NCI-H2029 (cell line): ENCODE data around the gene RAB30.

Experiments used
- DNase-seq: peaks from one replicate; lab custom pipeline; 2025; lab: John Stamatoyannopoulos, UW

Gene RAB30

DNA sequence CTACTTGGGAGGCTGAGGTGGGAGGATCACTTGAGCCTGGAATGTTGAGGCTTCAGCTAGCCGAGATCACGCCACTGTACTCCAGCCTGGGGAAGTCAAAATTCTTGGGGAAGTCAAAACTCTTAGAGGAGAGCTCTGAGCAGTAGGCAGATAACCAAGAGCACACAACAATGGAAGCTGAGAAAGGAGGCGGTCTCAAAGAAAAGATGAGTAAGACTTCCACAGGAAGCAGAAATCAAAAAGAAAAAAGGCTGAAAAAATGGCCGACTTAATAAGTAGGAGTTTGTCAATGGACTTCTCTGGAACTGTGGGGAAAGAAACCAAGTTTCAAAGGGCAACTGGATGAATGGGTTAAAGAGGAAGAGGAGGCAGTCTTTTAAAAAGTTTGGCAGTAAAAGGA is 32.1 kb downstream of the RAB30 start:
- no peak for DNase-seq

DNA sequence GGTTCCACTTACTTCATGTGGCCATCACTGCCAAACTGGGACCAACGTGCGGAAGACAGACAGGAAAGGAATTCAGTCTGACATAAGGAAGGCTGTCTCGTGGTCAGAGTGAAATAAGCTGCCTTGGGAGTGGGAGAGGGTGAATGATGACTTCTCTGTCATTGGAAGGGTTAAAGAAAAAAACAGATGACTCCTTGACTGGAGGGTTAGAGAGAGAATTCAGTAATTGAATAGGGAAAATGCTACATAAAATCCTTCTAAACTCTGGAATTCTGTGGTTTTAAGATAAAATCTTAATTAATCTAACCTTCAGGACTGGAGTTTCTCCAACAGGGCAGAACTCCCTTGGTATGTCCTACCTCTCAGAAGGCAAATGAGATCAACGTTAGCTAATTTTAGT is 33.8 kb downstream of the RAB30 start:
- no peak for DNase-seq

DNA sequence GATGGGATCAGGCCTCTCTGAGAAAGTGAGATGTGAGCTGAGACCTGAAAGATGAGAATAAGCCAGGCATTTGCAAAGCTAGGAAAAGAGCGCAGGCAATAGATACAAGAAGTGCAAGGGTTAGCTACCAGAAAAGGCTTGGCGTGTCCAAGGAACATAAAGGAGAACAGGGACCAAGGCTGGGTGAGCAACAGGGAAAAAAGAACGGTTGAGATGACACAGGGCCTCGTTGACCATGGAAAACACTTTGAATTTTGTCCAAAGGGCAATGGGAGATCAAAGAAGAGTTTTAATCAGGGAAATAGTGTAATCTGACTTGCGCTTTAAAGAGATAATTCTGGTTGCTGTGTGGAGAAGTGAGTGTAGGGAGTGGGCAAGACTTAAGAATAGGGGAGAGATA is 35.0 kb downstream of the RAB30 start:
- no peak for DNase-seq

GRCh38 chr11:83035070-83035854 is 36.4 kb downstream of the RAB30 start:
- no peak for DNase-seq

GRCh38 chr11:83034673-83035014 is 37.1 kb downstream of the RAB30 start:
- no peak for DNase-seq

- DNase-seq, result no peak
These were observed 37.6 kb downstream of the RAB30 start for GRCh38 chr11:83033972-83034672.

- DNase-seq, result no peak
These were observed 38.3 kb downstream of the RAB30 start for GRCh38 chr11:83033371-83033770.

GRCh38 chr11:83031127-83031526 is 40.6 kb downstream of the RAB30 start:
- DNase-seq, result no peak

GRCh38 chr11:83027794-83028193 is 43.9 kb downstream of the RAB30 start:
- DNase-seq, result no peak

DNA sequence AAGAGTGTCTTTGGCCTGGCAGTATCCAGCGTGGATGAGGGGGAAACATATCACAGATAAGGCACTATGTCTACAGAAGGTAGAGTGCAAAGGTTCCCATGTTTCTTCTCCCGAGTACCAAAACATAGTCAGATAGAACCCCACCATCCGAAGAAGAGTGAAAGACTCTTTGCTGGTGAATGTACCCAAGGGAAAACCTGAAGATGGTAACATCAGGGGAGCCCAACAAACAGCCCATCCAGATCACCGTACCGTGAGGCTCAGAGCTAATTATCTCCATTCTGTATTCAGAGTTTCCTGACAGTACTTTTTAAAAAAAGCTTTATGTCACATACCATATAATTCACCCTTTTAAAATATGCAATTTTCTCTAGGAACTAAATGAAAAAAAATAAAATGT is 44.4 kb downstream of the RAB30 start:
- DNase-seq, result no peak

GRCh38 chr11:83026229-83026628 is 45.5 kb downstream of the RAB30 start:
- no peak for DNase-seq

- DNase-seq, result peak; percentile 35
These were observed 46.4 kb downstream of the RAB30 start for GRCh38 chr11:83025267-83025704.

DNA sequence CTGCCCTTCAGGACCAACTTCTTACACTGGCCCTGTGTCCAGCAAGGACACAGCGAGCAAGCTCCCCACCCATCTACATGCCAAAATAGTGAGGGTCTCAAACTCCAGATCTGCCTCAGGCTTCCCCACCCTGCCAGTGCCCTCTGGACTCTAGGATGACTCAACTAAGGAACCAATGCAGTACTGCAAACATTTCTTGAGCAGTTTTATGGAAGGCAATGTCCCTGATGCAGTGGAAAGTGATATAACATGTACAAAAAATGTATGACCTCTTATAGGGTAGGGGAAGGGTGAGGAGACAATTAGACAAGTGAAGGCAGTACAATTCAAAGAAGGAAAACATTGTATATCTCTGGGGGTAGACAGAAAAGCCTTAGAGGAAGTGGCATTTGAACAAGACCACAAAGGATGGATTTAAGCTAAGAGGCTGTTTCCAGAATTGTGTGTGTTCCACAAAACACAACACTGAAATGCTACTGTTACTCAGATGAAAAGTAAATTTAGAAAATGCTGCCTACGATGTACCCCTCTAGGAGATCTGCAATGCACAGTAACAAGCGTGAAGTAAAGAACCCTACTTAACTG is 47.3 kb downstream of the RAB30 start:
- no peak for DNase-seq

GRCh38 chr11:83023410-83023809 is 48.3 kb downstream of the RAB30 start:
- DNase-seq, result no peak

- DNase-seq, result no peak
These were observed 49.9 kb downstream of the RAB30 start for GRCh38 chr11:83021780-83022125.

DNA sequence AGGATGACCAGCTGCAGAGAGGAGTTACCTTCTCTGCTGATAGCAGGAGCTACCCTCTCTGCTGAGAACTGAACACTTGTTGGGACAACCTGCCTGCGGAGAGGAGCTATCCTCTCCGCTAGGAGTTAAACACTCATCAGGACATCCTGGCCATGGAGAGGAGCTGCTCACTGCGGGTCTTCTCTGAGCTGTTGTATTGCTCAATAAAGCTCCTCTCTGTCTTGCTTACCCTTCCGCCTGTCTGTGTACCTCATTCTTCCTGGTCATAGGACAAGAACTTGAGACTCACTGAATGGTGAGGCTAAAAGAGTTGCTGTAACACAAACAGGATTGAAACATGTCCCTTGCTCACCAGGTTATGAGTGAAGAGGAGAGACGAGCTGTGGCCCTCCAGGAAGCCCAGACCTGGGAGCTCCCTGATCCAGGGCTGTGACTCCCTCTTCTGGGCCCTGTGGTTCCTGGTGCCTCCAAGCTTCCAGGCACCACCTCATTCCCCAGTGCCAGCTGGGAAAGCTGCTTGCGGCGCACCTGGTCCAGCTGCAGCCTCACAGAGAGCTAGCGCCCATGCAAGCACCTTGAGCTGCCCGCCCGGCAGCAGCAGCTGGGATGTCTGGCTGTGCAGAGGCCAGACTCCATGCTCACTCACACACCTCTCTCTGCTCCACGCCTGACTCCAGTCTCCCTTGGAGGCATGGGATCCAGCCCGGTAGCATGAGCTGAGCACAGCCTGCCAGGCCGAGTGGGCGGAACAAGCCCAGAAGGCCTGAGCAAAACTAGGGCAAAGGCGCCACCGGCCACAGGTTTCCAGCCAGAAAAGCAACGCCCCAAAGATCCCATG is 50.5 kb downstream of the RAB30 start:
- DNase-seq, result no peak

GRCh38 chr11:83019888-83020579 is 51.7 kb downstream of the RAB30 start:
- no peak for DNase-seq

DNA sequence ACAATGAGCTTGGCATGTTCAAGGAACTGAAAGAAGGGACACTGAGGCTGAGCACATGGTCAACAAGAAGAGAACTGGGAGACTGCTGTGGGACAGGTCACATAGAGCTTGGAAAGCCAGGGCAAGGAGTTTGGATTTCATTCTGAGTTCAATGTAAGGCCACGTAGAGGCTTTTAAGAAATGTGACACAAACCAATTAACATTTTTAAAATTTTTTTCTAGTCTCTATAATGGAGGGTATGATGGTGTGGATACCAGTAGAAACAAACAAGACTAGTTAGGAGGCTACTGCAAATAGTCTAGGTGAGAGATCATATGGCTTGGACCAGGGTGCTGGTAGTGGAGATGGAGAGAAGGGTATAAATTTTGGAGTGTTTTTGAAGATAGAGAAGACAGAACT is 56.7 kb downstream of the RAB30 start:
- DNase-seq, result no peak

- DNase-seq, result no peak
These were observed 59.3 kb downstream of the RAB30 start for GRCh38 chr11:83012168-83013067.

DNA sequence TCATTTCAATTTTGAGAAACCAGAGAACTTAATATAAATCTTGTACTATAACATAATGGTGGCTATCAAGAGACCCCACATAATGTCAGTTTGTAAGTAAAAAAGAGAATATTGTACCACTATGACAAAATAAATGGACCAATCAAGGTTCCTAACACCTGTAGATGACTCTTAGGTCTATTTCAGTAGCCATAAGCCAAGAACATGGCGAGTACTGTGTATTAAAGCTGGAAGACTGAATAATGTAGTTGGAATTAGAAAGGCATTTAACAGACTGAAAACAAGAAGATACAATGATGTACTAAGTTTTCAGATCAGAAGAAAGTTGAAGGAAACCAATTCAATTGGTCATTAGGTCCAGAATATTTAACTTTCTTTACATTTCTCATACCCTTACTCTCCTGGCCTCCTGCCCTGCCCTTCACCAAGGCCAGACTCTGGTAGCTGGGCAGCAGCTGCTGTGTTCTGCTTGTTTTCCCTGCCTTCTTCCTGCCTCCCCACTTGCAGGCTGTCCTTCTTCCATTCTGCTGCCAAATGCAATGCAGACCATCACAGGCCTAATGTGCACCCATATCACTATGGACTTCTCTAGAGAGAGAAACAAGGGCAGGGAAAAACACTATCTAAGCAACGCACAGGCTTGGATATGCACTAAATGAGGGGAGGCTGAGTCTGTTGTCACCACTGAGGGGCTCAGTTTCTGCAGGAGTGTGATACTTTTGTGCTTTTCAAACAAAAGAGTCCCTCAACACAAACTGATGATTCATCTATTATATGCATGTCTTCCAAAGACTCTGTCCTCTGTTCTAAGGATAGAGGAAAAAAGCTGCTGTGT is 60.1 kb downstream of the RAB30 start:
- DNase-seq, result no peak
